NCI-H524 (cell line): Measurements from ENCODE around the gene ATXN1.
A peak's percentile ranks its signal among the peaks of the same experiment; 100 is the strongest.

Experiments used
- DNase-seq, 2 experiments: peaks; one replicate each; lab custom pipeline; 2025; lab: John Stamatoyannopoulos, UW

Gene ATXN1

DNA sequence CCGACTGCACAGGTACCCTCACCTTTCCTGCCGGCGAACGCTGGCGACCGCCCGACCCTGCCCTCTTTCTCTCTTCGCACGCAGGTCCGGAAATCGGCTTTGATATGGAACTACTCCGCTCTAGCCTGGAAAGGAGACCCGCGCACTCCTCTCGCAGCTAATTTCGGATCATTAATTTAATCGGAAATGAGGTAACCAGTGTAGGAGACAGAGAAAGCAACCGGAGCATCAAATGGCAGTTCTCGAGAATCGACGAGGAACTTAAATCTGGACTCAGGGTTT is 949 bp upstream of the ATXN1 start:
- peak in 1 of 2 experiments; percentile 41 for DNase-seq

DNA sequence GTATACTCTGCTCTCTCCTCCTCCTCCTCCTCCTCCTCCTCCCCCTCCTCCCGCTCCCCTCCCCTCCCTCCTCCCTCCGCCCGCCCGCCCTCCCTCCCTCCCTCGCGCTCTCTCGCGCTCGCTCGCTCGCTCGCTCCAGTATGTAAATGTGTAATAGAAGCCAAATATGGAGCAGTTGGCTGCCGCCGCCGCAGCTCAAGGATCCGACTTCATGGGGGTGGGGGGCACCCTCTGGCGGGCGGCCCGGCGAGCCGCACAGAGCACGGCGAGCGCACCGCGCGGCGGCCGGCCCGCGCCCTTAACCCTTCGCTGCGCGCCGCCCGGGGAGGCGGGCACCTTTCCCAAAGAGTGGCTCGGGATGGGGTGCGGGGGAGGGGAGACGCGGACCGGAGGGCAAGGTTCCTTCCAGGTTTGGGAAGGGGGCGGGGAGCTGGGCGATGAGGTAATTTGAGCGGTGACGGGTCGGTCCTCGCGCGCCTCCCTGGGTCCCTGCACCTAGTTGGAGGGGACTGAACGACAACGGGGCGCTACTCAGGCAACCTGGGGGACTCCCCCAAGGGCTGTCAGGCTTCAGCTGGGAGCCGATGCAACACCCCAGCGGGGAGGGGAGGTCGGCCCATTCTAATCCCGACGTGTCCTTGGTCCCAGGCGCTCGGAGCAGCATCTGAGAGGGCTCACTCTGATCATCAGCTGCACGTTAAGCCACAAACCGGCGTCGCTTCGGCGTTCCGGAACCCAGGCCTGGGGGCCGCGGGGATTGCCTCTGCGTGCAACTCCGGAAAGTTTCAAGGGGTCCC is 409 bp upstream of the ATXN1 start:
- peak; percentile 76 to 85 for DNase-seq

DNA sequence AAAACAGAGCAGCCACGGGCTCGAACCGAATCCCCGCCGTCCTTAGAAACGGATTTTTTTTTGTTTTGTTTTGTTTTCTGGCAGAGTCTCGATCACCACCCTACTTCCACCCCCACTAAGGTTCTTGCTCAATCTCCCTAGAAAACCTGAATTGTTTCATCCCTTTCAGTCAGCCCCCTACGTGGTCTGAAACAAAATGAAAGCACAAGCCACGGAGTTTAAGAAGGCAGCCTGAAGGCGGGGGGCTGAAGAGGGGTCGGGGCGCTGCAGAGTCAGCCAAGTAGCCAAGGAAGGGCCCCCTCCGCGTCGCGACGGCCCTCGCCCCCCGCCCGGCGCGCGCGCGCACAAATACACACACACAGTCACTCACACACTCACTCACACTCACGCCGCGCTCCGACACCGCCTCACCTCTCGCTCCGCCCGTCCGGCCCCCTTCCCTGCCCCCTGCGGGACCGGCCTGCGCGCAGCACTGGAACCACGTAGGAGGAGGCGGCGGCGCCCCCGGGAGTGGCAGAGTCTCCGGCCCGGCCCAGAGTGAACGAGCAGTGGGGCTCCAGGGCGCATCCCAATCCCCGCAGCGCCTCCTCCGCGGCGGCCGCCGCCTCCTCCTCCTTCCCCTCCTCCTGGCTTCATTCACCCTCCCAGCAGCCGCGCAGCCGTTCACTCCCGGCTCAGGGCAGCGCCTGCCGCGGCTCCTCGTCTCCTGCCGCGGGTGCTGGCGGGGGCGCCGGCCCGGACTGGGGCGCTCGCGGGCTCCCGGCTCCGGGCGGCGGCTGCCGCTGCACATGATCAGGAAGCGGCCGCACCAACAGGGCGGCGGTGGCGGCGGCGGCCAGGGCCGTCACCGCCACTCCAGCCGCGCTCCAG is 1.4 kb downstream of the ATXN1 start:
- DNase-seq, result peak; percentile 51 to 67

DNA sequence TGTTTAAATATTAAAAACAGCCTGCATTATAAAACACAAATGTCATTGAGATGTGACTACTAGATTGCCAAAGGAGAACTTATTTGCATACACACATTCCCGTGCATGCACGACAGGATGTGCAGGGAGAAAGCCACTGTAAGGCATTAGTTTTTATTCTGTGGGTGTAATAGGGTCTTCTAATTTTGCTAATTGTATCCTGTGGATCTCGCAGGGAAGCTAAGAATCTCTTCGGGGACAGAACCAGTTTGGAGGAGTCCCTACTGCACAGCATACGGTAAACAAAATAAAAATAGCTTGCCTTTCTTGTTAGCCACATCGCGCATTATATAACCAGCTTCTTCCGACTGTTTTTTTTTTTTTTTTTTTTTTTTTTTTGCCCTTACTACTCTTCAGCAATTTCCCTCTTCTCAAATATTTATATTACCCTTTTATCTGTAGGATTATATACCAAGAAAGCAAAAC is 2.0 kb downstream of the ATXN1 start:
- no peak for DNase-seq

DNA sequence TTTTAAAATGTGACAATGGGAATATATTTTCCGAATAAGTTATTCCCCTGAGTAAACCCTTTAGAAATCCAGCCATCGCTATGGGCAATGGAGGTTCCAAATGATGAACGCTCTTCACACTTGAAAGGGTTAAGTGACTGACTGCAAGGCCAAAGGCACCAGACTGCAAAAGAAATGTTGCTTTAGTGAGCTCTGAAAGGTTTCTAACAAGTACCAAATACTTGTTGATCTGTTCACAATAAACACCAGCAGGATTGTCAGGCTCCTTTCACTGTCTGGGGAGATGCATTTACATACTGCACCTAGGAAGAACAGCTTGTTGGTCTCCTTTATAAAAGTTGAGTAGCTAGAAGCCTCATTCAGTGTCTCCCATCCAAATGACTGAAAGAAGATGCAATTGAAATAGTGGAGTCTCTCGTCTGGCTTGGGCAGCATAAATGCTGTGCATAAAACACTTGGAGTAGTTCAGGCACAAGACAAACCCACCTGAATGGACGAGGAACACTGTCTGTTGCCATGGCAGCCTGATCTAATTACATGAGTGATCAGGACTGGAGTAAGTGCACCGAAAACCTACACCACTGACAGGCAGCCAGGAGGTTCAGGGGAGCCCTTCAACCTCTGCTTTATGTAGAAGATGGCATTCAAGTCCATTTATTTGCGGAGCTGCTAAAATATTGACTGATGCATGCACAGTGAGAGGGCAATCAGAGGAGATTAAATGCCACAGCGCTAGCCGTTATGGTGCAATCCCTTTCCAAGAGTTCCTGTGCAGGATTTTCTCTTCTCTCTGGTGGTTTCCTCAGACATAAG is 2.9 kb downstream of the ATXN1 start:
- DNase-seq, result peak; percentile 70 to 72

DNA sequence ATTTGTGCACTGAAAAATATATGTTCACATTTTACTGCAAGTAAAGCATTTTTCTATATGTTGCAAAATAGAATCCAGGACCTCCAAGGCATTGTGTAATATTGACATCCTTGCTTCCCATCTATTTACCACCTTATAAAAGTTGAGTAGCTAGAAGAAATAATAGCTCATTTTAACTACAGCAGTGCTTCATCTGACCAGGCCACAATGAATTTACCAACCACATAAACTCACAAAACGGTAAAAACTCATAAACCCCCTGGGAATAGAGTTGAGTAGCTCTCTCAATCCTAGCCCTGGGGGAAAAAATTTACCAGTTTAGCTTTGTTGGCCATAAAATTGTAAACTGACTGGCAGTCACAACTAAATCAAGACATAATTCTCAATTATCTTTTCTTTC is 3.9 kb downstream of the ATXN1 start:
- DNase-seq, result no peak

DNA sequence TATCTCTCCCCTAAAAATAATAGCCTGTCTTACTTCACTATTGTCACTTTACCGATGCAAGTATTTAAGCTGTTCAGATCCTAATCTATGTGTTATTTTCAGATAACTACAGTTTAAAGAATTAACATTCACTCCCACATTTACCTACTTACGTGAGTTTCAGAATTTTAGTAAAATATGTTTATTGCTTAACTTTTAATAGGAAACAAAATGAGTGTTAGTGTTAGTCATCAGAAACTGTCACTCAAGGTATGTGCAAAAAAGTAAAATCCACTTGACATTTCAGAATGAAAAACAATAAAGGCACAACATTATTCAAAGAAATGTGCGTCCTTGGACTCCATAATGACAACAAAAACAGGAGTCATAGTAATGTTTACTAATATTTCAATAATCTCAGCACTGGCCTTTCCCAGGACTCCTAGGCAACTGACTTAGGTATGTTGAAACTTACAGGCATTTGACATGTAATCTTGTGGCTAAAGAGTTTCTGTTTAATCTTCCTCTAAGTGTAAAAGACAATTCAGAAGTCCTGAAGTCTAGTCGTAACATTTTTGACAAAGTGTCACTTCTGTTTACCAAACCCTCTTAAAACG is 4.5 kb downstream of the ATXN1 start:
- no peak for DNase-seq

DNA sequence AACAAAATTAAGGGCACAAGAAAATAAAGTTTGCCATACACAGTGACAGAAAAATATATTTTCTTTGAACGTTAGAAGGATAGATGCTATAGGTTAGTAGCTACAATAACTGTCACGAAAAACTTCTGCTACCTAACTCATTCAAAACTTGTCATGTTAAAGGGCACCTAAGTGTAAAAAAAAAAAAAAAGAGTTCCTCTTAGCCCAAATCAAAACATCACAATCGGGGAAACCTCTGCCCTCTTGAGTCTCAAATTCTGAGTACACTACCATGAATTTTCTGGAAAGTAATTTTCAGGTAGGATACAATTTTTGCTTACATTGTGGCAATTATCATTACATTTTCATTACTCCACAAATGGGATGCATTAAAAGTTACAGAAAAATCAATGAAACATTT is 5.7 kb downstream of the ATXN1 start:
- no peak for DNase-seq

DNA sequence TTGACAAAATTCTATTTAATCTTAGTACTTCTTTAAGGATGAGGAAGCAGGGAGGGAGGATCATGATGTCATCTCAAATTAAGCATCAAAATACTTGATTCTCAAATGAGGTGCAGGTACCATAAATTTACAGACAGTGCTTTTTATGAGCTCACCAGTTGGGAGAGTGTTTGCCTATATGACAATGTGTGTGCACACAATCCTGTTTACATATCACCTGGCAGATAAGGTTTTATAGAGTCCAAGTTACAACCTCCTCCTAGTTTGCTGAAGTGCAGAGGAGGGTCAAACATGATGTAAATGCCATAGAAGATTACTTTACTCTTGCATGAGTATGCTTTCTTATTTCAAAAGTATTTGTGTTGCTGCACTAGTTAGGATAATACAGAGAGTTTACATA is 6.4 kb downstream of the ATXN1 start:
- DNase-seq, result no peak

DNA sequence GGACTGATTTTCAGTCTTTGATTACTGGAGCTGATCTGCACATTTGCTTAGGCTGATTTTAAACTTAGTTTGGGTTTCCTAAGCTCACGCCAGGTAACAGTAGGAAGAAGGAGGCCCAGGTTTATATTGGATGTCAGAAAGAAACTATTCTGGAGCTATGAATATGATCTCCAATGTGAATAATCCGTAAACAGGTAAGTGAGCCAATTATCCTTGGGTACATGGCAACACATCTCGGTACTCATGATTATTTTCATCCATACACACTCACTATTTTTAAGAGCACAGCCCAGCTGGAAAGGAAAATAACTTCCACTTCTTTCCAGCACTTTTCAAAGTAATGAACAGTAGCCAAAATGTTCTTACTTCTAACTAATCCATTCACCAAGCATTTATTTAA is 7.0 kb downstream of the ATXN1 start:
- no peak for DNase-seq

DNA sequence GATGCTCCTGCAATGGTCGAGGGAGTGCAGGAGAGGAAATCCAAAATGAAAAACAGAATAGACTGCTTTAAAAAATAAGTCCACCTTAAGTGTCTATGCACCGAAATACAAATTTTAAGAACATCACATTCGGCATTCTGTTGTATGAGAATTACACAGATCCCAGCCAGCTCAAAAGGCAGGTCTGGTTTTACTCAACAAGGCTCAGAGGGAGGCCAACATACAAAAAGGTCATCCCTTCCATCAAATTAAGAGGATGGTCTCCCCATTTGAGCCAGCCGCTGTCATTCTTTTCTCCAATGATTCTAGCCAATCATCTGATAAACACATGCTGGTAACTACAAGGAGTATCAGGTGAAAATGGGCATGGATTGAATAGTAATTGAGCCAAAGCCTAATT is 7.9 kb downstream of the ATXN1 start:
- no peak for DNase-seq

DNA sequence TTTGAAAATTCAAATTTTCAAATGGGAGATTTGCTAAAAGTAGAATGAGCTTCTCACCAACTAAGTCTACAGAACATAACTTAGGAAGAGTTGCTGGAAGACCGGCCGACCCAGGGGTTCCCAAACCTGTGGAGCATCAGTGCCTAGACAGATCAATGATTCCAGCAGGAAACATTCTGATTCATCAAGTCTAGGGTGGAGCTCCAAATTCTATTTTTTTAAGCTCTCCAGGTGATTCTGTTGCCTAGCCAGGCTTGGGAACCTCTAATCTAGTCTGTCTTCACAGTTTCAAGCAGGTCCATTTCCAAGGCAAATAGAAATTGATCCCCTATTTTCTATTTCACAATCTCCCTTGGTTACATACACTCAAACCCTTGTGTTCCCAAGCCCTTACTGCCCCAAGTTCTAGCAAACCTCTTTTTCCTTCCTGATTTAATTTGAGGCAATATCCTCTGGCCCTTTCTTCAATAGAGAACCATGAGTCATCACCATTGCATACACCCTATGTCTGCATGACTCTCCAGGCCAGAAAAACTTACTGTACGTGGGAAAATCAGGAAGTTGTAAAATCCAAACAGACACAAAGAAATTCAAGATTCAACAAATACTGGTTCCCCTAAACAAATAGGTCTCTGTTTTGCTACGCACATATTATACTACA is 8.9 kb downstream of the ATXN1 start:
- DNase-seq, result no peak

DNA sequence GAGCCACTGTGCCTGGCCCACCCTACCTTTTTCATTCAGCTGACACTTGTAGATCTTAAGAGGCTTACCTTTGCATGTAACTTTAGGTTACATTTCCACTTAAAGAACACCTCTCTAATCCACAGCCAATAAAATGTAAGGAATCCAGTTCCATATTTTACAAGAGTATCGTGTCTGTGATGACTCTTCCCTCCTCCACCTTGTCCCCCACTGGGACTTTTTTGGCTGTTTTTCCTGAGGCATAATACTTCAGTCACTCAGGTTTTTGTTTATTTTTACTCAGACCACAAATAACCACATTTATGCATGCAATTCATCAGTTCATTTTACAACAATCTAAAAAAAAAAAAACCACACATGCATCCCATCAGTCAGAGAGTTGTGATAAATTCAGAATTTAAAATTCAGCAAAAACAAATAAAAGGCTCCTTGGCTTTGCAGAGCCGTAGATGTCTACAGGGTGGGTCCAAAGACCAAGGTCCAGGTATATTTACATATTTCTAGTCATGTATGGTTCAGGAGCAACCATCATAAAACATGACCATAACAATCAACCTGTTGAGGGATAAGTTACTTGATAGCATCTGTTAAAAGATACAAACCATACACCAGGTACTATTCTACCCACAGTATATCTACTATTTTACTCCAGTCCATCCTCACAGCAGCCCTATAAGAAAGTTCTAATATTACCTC is 9.9 kb downstream of the ATXN1 start:
- no peak for DNase-seq

DNA sequence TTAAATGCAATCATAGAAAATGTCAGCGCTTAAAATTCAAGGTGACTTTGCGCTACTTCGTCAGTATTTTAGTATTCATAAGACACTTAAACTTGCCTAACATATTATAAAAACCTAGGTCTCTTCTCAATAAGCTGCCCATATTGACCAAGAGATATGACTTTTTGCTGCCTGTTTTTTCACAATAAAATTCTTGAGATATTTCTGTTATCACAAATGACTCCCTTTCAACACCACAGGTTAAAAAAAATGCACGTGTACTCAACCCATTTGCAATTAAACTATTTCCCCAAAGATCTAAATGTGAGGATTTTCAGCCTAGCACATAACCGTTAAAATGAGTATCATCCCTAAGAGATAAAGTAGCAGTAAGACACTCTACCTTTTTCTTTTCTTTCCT is 10.7 kb downstream of the ATXN1 start:
- no peak for DNase-seq

DNA sequence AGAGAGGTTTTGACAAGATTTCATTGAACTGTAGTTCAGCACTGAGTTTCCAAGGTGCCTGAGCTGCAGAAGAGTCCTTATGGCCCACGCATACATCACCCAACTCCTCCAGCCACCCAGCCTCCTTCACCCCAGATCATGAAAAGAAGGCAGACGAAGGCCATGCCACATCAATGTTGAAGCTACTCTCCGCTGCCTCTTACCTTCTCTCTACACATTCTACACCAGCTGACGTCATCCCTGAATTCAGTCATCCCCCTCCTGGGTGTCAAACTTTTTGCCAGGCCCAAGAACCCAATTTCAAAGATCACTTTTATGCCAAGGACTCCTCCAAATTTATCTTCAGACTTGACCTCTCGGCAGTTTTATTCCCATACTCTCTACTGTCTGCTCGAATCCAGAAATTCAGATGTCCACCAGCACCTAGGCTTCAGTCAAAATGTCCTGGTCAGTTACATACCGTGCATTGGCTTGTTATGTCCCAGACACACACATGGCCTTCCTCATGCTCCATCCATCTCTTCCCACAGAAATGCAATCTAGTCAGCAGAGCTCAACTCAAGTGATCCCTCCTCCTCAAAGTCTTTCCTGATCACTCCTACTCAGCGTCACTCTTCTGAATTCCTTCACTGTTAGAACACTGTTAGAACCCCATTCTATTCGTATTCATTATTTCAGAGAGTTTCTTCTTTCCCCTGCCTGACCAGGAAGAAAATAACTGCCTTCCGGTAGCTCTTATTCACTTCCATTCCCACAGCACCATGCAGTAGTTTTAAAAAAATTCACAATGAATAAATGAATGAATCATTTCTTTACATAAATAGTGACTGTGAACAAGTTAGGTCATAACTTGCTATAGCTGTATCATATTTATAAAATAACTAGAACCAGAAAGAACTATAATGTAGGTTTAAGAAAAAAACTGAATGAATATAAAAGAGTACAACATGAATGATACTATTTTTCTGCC is 11.5 kb downstream of the ATXN1 start:
- no peak for DNase-seq

DNA sequence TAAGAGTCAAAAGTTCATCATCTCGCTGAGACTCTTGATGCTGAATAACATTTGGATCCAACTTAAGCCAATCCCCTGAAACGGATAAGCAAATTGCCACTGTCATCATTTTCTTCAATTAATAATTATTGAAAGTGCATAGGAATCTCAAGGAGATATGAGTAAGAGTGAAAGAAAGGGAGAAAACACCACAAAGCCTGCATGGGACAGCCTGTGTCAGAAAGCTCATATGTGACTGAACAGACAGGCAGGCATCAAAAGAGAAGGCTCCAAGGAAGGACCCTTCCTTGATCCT is 13.3 kb downstream of the ATXN1 start:
- DNase-seq, result no peak

DNA sequence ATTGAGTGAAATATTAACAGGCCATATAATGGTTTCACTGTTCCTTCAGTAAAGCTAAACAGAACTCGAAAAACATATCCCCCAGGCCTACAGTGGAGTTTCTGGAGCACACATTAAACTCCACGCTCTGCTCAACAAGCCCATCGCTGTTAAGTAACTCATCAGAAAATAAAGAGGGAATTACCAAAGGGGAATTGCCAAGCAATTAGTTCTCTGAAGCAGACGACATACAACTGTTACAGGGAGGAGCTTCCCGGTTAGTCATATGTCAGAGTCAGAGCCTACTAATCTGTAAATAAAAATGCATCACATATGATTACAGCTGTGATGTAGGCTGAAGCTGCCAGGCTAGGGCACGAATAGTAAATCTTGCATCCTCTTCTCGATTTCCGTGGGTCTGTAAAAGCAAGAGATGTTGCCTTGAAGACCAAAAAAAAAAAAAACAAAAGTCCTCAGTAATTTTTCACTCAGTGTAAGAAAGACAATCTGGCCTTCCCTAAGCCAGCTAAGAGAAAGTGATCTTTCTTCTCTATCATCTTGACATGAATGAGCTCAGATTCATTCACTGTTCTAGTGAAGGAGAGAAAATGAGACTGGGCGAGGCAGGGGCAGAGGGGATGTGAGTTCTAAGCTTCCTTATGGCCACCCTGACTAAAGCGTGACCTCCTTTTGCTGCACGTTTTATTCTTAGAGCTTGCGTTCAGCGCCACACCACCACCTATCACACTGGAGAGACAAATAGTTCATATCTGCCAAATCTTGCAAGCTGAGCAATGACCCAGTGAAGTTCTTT is 13.8 kb downstream of the ATXN1 start:
- no peak for DNase-seq

DNA sequence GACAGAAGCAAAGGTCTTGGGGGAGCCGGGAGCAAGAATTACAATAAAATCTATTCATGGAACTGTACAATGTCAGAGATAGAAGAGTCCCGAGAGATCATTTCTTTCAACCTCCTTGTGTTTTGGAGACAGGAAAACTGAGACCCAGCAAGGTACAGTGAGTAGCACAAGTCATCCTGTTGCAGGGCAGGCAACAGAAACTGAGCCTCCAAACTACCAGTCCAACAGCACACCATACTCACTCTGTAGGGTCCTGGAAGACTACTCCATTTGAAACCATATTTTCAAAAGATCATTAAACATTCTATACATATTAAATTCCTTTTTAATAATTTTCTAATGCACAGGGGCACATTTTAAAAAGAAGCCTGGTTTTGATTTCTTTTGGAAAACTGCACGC is 14.4 kb downstream of the ATXN1 start:
- no peak for DNase-seq

DNA sequence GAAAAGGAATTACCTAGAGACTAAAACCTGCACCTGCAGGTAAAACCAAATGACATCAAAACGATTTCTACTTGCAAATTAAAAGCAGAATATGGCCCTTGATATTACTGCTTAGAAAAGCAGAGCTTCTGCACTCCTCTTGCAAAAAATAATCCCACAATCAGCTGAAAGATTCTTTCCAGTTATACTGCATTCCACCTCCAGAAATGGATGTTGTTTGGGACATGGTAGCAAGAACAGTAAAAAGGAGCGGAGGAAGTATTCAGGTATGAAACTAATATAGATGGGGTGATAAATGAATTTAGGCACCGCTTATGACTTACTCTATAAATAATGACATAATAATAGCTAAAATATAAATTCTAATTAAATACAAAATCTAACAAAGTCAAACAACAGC is 14.9 kb downstream of the ATXN1 start:
- no peak for DNase-seq
